Activated effector memory CD4-positive, alpha-beta T cell treated with anti-CD3 and anti-CD28 coated beads, Interleukin-2, amount 50 U/mL, for 16 hours (primary cell): ENCODE measurements around the gene SGIP1.
"Not testable (repeated sequence)": the region's sequence is repeated elsewhere in the genome, so short reads cannot be mapped to it uniquely, and the experiment has no call there.

Source experiments
- DNase-seq: peaks from one replicate; pipeline ENCODE4 v3.0.0-alpha.2; 2020

The SGIP1 gene

DNA sequence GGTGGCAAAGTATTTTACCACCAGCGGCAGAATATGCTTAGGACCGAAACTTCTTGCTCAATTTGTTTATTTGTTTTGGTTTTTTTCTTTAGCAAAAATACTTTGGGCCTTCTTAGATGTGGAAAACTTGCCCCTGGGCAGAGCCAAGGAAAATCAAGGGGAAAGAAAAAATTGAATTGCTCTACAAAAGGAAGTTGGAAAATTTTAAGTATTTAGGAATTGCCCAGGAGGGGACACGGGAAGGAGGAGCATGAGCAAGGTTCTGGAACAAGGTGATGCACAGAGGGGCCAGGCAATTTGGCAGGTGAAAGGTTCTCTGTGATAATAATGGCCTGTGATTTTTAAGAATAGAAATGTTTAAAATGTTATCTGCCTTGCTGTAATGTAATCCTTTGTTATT is 28.6 kb downstream of the SGIP1 start:
- DNase-seq: no peak

DNA sequence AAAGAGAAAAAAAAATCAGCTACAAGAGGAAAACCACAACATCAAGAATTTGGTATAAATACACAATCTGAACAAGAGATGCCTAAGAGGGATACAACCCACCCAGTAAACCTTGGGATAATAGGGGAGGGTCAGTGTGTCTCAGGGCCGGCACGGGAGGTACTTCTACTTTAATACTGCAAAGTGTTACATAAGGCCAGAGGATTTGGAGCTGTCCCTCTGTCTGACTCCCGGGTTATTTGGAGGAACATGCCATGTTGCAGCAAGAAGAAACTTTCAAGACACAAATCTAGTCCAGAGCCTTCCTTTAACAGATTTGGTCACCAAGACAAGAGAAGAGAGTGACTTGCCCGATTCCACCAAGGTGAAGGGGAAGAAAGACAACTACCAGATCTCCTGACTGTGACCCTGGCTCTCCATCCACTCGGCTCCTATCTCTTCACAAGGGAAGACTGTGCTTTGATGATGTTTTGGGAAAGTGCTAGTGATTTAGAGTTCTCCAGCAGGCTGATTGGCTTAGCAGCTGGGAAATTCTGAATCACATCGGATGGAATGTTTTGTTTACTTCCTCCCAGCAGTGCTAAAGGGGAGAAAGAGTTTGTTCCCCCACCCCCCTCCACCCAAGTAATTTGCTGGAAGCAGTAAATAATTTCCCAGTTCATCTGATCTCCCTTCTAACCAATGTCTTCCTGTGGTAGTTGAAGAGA is 29.3 kb downstream of the SGIP1 start:
- DNase-seq: no peak

DNA sequence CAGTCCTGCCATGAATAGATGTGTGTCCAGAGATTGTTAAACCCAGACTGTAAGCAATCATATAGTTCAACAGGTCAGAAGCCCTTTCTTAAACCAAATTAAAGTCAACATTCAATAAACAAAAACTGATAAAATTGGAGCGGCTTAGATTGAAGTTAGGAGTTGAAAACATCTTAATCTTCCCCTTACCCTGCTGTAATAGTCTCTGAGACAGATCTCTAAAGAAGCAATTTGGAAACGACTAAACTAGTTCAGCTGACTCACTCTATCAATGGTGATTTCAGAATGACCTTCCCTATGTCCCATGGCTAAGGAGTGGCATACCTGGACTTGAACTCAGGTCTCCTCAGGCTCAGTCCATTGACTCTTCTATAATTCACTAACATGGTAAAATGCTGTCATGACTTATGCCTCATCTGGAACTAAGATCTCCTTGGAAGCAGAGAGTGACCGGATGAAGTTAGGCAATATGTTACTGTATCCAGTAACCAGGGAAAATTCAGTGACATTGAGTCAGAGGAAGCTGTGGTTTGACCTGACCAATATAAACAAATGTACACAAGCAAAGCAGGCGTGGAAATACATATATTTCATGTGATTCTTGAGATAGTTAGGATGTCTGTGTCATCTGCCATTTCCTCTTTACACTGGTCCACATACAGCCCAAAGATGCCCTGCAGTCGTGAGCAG is 30.1 kb downstream of the SGIP1 start:
- no peak for DNase-seq

DNA sequence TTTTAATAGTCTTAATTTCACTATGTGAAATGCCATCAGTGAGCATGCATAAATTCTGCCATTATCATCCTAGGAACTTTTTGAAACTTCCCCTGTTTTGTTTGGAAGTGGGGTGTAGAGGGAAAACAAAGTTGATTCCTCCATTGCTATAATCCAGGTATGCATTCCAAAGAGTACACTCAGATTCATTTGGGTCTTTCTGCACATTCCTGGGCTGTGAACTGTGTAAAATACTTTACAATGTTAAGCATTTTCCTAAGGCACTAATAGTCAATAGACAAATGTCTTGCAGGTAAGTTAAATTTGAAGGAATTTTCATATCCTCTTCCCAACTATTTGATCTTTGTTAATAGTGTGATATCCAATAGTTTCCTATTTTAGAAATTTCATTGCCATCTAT is 36.2 kb downstream of the SGIP1 start:
- DNase-seq: no peak

DNA sequence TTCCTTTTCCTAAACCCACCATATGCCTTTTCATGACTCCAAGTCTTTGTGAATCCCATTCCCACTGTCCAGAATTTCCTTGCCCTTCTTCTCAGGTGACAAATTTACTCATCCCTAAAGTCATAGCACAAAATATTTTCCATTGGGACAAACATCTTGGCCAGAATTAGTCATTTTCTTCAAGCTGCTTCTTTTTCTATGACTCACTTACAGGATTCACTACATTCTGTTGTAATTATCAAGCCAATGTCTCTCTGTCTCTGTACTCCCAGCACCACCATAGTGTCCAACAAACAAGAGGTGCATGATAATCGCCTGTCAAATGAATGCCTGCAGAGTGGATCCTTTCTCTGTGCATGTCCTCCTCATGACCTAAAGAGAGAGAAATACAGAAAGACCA is 37.8 kb downstream of the SGIP1 start:
- DNase-seq: no peak

DNA sequence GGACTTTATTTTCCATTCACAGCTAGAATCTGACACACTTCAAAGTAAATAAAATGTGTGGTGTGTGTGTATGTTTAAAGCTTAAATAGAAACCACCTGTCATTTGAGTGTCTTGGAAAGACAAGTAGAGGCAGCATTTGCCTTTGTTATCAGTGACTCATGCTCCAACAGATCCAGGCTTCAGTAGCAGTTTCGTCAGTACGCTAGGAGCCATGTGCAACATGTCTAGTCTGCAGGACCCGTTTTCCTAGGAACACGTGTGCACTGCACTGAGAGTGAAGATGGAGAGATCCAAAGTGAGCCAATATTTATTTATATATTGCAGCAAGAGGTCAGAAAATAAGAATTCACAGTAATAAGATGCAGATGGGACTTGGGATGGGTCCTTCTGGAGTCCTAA is 41.8 kb downstream of the SGIP1 start:
- DNase-seq: no peak

DNA sequence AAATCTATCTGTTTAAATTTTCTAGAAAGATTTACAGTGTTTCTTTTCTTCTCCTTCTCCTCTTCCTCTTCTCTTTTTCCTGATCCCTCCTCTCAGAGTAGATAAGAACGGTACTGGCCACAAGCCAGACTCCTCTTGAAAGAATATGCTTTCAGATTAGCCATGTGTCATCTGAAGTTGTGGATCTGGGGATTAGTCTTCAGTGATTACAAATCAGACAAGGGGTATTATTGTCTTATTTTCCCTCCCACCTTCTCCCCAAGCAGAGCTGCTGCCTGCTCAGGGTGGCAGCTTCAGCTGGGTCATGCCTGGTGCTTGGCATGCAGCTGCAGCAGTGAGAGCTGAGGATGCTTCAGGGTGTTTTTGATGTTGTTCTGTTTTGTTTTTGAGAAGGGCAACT is 42.7 kb downstream of the SGIP1 start:
- no peak for DNase-seq

DNA sequence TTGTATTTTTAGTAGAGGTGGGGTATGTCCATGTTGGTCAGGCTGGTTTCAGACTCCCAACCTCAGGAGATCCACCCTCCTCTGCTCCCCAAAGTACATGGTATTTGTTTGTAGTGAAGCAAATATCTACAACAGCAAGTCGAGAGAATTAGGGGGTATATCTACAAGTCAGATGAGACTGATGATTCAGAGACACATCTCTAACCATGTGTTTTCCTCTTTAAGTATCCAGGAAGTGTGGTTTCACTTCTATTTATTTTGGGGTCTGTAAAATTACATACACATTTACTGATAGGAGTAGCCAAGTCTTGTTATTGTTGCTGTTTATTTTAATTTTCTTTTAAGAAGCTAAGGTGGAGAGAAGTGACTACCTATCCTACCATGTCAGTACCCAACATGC is 44.9 kb downstream of the SGIP1 start:
- no peak for DNase-seq

DNA sequence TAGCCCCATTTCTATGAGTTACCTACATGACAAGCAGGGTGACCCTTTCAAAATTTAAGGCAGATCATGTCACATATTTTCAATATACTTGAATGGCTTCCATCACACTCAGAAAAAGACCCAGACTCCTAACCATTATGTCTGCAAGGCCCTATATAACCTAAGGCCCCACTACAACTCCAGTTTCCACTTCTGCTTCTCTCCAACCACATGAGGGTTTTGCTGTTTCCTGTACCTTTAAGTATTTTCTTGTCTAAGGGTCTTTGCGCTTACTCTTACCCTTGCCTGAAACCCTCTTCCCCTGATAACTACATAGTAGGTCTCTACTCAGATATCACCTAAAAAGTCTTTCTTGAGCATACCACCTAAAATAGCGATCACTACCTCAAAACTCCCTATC is 46.1 kb downstream of the SGIP1 start:
- no peak for DNase-seq

DNA sequence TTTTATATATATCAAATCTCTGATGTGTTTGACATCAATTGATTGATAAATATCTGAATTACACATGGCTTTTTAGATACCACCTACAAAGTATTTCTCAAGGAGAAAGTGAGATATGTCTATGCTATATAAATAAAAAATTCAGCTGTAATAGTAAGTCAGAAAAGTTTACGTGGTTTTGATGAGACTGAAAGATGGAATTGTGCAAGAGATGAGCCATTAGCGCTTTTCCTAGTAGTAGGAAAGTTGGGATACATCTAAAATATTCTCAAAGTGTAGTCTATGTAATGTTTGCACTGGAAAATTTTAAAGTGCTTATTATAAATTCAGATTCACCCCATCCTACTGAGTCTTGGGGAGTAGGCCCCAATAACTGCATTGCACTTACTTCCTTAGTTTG is 49.1 kb downstream of the SGIP1 start:
- DNase-seq: no peak

DNA sequence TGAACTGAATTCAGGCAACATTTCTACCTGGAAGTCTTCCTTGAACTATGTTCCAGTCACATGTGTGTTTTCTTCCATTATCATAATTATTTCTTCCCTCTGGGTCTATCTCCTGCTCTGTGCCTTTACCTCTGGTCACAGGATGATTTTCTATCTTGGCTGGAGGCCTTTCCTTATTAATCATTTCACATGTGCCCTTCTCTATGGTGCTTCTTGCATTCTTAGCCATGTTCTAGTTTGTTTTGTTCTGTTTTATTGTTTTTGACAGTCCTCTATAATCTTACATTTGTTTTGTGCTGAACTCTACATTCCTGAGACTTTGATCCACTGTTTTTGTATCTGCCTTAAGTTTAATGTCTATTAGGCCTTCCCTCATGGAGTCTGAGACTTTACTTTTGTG is 51.0 kb downstream of the SGIP1 start:
- DNase-seq: no peak

DNA sequence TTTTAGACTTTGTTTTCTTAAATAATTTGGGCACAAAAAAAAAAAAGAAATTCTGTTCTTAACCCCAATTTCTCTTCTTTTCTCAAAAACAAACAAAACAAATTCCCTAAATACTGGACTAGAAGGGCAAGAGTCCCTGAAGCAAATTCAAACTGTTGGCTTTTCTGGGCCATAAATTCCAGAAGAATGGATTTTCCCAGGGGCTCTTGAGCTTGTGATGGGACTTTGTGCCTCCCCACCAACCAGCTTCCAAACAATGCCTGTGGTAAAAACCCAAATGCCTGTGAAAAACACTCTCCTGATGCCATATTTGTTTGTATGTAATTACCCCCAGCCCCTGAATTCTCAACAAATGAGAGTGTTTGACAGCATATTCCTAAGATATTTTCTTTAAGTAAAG is 55.4 kb downstream of the SGIP1 start:
- DNase-seq: no peak

DNA sequence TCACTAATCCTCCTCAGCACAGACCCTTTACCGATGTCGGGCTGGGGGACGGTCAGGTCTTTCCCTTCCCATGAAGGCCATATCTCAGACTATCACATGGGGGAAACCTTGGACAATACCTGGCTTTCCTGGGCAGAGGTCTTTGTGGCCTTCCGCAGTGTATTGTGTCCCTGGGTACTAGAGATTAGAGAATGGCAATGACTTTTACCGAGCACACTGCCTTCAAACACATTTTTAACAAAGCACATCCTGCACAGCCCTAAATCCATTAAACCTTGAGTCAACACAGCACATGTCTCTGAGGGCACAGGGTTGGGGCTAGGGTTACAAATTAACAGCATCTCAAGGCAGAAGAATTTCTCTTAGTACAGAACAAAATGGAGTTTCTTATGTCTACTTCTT is 58.2 kb downstream of the SGIP1 start:
- DNase-seq: not testable (repeated sequence)

DNA sequence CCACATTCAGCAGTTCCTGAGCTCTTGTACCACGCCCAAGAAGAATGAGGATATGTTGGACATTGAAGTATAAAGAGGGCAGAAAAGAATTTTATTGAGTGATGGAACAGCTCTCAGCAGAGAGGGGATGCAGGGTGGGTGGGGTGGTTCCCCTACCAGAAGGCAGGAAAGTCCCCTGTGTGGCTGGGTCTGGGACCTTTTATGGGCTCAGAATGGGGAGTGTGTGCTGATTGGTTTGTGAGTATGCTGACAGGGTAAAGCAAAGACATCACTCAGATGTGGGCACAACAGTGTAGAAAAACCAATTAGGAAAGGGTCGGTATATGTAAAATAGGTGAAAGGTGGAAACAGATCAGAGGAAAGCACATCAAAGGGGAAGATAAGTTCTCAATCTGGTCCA is 62.2 kb downstream of the SGIP1 start:
- no peak for DNase-seq

DNA sequence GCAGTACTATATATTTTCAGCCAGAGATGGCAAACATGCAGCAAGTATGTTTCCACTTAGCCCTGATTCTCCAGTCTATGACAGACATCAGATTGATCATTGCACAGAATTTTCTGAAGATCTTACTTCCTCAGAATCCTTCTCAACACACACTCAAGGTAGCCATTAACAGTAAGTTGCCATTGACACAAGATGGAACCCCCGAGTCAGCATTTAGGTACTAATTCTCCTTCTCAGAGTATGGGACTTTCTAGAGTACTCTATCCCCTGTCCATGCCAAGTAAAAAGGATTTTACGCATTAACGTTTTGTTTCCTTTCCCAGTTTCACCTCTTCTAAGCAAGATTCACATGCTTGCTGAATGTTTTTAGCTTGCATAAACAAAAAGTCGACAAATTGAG is 63.5 kb downstream of the SGIP1 start:
- DNase-seq: no peak

DNA sequence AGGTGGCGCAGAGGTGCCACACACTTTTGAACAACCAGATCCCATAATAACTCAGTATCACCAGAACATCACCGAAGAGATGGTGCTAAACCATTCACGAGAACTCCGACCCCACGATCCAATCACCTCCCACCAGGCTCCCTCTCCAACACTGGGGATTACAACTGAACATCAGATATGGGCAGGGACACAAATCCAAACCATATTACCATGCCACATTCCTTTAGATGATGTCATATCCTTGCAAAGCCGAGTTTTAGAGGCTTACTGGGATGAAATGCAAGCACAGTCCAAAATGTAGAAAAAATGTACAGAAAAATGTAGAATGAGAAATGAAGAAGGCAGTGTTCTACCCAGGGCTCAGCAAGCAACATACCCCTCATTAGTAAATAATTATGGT is 64.7 kb downstream of the SGIP1 start:
- DNase-seq: no peak

DNA sequence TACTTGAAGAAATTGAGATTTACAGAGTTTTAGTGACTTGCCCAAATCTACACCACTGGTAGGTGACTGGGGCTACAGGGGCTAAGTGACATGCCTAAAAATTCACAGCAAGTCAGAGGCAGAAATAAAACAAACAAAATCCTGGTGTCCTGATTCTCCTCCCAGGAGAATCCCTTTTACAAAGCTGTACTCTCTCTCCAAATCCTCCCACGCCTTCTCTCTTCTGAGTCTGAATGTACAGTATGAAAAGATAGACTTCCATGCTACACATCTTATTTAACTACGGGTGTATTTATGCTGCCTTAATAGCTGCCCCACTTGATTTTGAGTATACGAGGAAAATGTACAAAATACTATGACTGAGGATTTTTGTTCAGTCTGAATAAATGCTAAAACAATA is 65.4 kb downstream of the SGIP1 start:
- no peak for DNase-seq

DNA sequence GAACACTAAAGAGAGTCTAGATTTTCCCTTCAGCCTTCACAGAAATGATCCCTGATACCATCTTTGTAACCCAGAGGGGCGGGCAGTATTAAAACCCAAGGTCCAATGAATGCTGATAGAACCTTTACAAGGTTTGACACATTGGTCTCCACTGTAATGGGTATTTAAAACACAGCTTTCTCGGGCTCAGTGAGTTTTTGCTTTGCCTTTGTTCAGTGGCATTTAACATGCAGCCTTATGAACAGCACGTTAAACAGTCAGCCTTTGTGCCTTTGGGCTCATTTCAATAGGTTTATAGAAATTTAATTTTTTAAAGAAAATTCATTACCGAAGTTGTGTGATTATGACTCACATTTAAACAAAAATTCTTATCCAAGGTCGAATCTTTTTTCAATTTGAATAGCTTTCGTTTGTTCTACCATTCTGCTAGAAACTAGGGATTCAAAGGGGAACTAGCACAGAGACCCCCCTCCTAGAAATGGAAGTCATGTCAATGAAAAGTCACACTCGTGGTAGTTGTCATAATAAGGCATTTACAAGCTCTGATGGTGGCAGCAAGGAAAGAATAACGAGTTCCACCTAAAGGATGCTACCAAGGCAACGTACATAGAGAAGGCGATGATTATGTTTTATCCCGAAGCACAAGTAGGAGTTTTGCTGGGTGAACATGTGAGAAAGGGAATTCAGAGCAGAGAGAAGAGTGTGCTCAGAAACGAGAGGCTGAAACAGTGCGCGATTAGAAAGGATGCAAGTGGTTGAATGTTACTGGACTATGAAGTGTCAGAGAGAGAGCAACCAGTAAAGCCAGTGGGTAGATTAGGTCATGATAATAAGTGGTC is 66.2 kb downstream of the SGIP1 start:
- DNase-seq: no peak

DNA sequence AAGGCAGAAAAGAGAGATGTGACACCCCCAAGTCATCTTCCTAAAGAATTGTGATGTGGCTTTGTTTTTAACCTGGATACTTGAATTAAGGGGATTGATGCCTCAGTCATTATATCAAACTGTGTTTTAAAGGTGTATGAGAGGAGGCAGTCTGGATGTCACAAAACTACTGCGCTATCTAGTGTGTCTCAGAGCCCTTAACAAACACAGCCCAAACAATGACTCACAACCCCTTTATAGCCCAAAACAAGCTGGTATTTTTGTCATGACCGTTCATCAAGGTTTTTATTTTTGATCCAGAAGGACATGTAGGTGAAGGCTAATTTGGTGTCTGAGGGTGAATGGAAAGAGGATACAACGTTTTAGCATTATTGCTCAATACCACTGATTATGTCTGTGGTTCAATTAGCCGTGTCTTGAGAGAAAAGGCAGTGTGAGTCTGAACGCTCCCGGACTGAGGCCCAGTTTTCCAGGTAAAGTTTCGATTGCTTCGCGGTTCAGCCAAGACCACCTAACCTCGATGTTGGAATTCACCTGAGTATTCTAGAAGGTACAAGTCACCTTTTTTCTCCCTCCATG is 71.6 kb downstream of the SGIP1 start:
- no peak for DNase-seq

DNA sequence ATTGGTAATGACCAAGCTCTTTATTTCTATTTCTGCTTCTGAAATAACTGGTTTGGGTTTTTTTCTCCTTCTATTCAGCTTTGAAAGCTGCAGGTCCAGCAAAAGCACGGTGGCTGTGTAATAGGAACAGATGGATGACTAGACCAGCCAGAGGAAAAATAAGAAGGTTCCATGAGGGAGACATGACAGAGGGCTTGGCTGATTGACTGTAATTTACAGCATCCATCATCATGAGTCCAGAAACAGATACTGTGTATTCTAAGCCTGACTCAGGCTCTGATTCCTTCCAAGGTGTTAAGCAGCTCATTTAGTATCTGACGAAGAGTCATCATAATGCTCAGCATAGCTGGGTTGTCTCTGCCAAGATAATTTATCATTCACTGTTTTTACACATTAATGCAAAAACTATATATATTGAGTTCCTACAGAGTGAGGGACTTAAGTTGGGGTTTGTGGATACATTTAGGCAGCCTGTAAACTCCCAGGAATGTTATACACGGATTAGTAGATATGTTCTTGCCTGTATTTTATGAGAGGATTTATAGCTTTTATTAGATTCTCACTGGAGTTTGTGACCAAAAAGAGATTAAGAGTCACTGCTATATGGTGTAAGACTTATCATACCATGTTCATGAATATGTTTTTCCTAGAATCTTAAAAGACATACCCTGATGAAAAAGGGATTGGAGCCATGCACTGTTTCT is 72.6 kb downstream of the SGIP1 start:
- no peak for DNase-seq

DNA sequence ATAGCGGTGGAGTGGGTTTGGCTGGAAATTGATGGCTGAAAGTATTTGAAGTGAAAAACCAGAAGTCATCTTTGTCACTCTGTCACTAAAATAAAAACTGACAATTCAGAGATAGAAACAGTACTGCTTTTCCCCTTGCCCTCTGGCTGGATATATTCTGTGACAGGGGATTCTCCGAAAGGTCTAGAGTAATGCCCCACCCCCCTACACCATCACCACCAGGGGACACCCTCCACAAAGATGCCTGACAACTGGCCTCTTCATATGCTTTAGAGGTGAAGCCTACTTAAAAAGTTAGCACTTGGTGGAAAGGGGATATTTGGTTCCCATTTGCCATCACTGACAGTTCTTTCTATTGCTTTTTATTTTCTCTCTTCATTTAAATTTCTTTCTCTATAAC is 73.5 kb downstream of the SGIP1 start:
- DNase-seq: no peak

DNA sequence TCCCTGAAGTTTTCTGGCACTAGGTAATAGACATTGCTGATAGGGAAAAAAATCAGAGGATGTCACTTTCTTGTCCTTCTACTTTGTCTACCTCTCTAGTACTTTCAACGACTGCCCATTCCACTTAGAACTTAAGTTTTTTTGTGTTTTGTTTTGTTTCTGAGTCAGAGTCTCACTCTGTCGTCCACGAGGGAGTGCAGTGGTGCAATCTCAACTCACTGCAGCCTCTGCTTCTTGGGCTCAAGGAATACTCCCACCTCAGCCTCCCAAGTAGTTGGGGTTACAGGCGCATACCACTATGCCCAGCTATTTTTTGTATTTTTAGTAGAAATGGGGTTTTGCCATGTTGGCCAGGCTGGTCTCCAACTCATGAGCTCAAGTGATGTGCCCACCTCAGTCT is 79.2 kb downstream of the SGIP1 start:
- no peak for DNase-seq
